ENCODE results near the gene TSPAN12.

Gene TSPAN12

GRCh38 chr7:120842121-120842621, 15.8 kb downstream of the TSPAN12 start:
- no peak for DNase-seq (ENCODE audit: low read depth)

DNA sequence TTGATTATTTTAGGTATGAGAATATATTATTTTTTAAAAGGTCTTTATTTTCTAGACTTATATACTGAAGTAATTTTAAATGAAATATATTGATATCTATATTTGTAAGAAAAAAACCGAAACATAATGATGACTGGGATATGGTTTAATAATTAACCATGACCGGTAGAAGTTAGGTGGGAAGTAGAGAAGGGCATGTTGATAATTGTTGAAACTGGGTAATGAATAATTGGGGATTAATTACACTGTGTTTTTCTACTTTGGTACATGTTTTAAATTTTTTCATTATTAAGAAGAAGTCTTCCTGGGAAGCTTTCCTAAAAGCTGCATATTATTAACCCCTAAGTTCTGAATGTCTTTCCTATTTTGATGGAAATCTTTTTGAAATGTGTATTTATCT, 16.3 kb downstream of the TSPAN12 start:
- DNase-seq (ENCODE audit: low read depth), result no peak

- DNase-seq (ENCODE audit: low read depth), result no peak
Observed at GRCh38 chr7:120838281-120838682, 19.7 kb downstream of the TSPAN12 start.

GRCh38 chr7:120837599-120837998, 20.3 kb downstream of the TSPAN12 start:
- no peak for DNase-seq (ENCODE audit: low read depth)

GRCh38 chr7:120836556-120837115, 21.3 kb downstream of the TSPAN12 start:
- no peak for DNase-seq (ENCODE audit: low read depth)

DNA sequence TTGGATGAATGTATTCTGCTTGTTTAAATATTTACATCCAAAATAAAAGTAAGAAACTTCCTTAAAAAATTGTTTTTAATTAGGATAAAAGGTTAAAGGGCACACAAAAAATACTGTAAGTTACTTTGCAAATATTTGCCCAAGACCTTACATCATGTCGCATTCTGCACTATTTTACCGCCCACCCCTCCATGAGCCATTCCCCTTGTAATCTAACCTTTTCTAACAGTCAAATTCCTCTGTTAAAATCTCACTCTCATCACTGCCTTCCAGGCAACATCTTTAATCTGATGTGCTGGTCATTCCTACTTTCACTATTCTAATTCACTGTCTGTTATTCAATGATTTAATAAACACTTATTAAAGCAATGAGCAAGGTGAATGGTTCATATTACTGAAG, 23.2 kb downstream of the TSPAN12 start:
- DNase-seq (ENCODE audit: low read depth), result no peak

DNA sequence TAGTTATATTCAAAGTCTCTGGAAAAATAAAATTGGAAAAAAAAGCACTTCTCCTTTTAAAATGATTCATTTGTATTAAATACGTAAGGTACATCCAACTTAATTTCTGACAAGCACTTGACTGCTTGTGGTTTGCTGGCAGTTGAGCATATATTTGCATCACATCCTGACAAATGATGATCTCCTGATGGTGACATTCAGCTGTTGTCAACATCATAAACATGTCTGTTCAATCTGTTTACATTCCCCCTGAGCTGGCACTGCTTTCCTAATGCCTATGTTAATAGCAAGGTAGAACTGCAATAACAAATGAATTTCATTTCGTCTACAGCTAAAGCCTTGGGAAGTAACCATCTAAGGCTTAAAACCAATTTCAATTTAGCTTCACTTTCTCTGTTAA, 24.4 kb downstream of the TSPAN12 start:
- DNase-seq (ENCODE audit: low read depth), result no peak

GRCh38 chr7:120832803-120833202, 25.1 kb downstream of the TSPAN12 start:
- no peak for DNase-seq (ENCODE audit: low read depth)

DNA sequence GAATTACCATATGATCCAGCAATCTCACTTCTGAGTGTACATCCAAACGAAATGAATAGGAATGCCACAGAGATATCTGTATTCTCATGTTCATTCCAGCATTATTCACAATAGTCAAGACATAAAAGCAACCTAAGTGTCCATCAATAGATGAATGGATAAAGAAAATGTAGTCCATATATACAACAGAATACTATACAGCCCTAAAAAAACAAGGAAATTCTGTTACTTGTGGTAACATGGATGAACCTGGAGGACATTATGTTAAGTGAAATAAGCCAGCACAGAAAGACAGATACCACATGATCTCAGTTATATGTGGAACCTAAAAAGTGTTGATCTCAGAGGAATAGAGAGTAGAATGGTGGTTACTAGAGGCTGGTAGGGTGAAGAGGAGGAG, 26.7 kb downstream of the TSPAN12 start:
- no peak for DNase-seq (ENCODE audit: low read depth)

DNA sequence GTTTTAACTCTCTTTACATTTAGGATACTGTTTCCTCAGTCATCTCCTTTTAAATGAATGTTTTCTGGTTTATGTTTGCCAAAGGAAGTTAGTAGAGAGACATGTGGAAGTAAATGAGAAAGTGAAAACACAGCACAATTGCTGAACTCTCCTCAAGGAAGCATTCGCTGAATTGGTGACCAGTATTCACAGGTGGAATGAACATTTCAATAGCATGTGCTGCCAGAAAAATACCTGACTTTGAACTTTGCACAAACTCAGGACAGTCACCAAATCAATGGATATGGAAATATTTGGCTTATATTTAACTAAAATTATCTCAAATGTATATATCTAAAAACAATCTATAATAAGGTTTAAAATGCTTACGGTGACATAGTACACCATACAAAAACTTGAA, 28.5 kb downstream of the TSPAN12 start:
- no peak for DNase-seq (ENCODE audit: low read depth)

- no peak for DNase-seq (ENCODE audit: low read depth)
Observed at GRCh38 chr7:120828528-120828927, 29.4 kb downstream of the TSPAN12 start.

DNA sequence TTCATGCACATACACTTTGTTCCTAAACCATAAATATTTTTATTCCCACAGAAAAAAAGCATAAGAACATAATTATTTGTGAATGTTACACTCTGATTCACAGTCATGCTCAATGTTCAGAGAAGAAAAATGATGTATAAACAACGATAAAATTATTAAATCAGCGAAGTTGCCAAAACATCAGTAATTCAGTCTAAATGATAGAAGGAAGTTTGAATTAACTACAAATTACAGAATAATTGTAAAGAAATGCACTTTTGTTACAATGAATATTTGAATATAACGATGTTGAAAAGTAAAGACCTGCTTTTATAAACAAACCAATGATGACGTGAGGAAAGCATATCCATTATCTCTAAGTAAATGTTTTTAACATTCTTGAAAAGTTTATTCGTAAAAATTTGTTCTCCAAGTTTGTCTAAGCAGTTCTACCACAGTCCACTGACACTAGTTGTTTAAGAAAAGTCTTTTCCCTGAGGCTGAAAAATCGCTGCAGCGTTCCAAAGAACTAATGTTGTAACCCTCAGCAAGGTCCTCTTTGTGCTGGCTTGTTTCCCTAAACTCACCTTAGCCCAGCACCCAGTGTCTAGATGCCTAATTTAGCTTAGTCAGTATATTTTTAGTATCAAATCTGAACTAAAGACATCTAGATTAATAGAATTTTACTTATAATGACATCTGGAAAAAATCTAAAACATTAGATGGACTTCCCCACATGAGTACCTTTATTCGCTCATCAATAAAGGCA, 30.4 kb downstream of the TSPAN12 start:
- DNase-seq (ENCODE audit: low read depth), result no peak

GRCh38 chr7:120825576-120825975, 32.4 kb downstream of the TSPAN12 start:
- DNase-seq (ENCODE audit: low read depth), result no peak

DNA sequence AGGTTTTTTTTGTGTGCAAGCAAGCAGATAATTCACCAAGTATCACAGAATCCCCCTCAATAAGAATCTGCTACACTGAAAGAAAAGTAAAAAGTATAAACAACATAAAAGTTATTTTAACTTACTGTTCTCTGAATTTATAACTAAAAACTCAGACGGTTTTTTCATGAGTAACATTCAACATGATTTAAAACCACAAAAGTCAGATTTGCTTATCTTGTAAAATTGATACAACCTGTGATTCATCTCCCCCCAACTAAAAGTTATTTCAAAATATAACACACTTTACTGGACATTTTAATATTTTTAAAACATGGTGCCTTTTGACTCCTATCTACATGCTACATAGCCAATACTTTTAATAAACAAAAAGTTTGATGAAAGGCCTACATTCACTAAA, 32.8 kb downstream of the TSPAN12 start:
- no peak for DNase-seq (ENCODE audit: low read depth)

DNA sequence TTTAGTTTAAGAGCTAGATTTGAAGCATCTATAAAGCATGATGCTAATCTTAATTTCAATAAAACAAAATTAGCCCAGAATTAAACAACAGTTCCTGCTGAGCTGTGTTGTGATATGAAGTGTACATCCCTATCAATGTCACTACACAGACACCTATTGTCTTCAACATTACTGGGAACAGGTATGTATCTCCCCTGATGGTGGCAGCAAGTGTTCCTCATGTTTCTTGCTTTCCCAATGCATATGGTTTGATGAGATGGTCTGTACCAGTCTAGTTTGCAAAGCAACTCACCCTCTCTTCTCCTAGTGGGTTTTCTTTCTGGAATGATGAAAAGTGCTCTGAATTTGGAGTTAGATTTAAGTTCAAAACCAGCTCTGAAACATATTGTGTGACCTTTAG, 38.1 kb downstream of the TSPAN12 start:
- DNase-seq (ENCODE audit: low read depth), result no peak

DNA sequence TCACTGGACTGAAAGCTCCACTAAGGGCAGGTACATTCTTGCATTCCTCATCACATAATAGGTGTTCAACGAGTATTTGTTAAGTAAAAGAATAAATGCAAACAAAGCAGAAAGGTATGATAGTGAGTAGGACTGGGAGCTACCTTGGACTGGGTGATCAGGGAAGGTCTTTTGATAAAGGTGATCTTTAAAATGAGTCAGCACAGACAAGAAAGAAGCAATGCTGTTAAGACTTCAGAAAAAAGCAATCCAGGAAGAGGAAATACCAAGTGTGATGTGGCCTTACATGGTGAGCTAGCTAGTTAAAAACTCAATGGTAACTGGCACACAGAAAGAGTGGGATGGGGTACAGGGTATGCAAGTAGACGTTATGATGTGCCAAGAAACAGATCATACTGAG, 40.1 kb downstream of the TSPAN12 start:
- no peak for DNase-seq (ENCODE audit: low read depth)

DNA sequence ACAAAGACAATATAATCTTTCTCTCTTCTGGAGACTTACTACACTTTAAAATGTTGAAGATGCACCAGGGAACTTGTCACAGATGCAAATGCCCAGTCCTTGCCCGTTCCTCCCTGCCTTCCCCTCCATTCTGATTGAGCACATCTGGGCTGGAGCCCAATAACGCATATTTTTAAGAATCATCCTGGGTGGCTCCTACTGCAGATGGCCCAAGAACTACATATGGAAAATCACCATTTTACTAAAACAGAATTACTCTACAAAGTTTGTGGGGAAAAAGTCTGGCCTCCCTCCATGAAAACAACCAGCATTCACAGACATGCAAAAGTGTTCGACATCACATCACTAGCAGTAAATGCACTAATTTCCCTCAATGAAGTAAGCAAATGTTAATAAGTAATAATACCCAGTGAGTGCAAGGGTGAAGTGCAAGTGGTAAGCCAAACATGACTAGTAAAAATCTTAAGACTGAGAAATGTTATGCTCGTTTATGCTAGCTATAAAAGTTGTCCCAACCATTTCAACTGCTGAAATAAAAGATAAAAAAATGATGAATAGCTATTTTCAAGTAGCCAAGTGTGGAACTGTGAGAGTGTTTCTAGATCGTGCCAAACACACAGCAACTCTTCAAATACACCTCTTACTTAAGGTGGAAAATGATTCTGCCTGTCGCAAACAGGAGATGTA, 43.5 kb downstream of the TSPAN12 start:
- DNase-seq (ENCODE audit: low read depth), result no peak

DNA sequence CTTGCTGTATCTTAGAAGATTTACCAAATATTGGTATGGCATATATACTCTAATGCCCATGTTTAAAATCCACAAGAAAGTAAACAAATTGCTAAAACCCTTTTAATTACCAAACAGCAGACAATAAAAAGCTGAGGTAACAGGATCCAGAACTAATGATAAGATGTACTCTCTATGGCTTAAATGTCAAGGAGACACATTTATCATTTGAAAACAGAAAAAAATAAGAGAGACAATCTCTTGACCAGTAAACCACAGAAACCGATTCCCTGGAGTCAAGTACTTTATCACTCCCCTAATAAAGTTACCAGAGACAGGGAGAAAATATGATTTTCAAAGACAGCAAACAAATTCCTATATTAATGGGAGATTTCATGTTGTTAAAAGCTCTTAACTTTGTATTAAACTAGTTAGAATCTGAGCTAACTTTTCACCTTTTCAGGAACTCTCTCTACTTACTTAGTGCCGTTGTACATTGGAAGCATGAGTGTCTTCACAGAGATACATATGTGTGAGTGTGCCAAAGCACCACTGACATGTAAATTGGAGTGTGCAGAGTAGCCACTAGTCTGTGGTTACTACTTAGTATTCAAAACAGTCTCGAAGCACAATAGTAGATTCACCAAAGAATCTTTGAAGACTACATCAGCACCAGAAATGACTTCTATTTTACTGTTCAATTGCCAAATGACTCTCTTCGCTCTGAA, 44.2 kb downstream of the TSPAN12 start:
- DNase-seq (ENCODE audit: low read depth), result no peak

DNA sequence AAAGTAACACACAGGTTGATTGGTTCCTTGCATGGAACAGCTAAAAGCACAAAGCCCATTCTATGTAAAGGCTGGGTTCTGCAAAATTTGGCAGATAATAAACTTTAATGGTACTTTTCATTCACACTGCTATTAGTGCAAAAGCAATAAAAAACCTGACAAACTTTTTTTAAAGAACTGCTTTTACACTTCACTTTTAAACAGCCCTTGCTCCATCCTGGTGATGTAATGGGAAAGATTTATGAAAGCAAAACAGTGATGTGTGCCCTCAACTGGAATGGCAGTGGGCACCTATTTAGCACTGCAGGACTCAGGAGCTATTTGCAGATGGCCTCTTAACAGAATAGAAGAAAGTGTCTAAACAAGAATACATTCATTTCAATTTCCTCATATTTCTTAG, 44.9 kb downstream of the TSPAN12 start:
- no peak for DNase-seq (ENCODE audit: low read depth)

- no peak for DNase-seq (ENCODE audit: low read depth)
Observed at GRCh38 chr7:120809260-120809659, 48.7 kb downstream of the TSPAN12 start.

DNA sequence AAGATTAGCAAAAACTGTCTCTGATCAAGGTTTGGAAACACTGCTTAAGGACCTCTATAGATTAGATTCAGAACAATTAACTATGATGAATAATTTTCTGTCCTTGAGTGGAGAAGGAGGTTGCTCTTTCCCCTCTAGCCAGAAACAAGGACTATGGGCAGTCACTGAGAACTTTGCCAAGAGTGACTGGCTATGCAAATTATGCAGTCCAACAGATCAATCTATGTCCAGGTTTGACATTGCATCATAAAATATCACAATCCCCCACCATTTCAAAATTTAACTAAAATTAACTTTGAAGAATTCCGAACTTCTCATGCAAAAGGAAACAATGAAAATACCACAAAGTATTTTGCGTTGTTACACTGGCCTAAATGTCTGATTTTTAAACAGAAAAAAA, 50.6 kb downstream of the TSPAN12 start:
- DNase-seq (ENCODE audit: low read depth), result no peak

DNA sequence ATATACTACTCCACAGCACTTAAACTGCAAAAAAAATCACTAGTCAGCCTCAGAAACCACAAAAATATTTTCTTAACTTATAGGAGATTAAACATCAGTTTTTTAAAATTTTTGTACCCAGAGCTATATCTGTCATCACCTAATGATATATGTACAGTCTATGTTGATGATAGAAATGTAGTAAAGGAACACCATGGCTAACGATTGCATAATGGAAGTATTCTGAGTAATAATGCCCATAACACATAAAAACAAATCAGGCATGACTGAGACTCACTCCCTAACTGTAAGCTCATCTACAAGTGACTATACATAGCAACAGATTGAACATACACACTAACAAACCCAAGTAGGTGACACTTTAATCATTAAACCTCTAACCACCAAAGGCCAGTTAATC, 51.3 kb downstream of the TSPAN12 start:
- DNase-seq (ENCODE audit: low read depth), result no peak
